Panc1 (cell line): ENCODE measurements around the gene EXOC5. TPM values are rescaled to one million over a fixed set of nuclear protein-coding genes. Genes with fewer than 3 reads are reported as not detected.

Experiments
- ATAC-seq: fragments of 200-7000 bp; cut with Tn5 transposase; 2 replicates; pipeline ENCODE4 v1.9.1; 2020; ENCODE audit warnings: mild to moderate bottlenecking, moderate library complexity
- BruUV-seq: library from RNA; stranded (reverse); fragments of 400-500 nt; replicated peaks from 2 replicates; lab custom pipeline; 2021; lab: Mats Ljungman, UMichigan
- CTCF ChIA-PET: fragments of 300-600 bp; sonication (Branson Sonifier 250); formaldehyde crosslinking; loops from one replicate; lab custom pipeline; 2022; ENCODE audit warnings: antibody characterized with exemption; lab: Charles Lee
- POLR2A ChIA-PET: fragments of 300-600 bp; sonication (Branson Sonifier 250); formaldehyde crosslinking; loops from one replicate; lab custom pipeline; 2022; ENCODE audit warnings: antibody characterized with exemption; lab: Charles Lee
- DNase-seq: peaks from one replicate; pipeline ENCODE4 v3.0.0-alpha.2; 2010; ENCODE audit warnings: low read depth, low spot score
- H3K27ac ChIP-seq: 2 replicates; pipeline ENCODE4 v1.5.1; 2011; ENCODE audit warnings: mild to moderate bottlenecking, low read length, inconsistent platforms
- H3K27me3 ChIP-seq: fragments of 200-500 bp; sonication (Bioruptor generic); 2 replicates; pipeline ENCODE4 v1.6.0; 2014; ENCODE audit warnings: low read length, inconsistent platforms; ENCODE audit not compliant: control insufficient read depth, insufficient read depth
- H3K36me3 ChIP-seq: fragments of 200-500 bp; sonication (Bioruptor generic); 2 replicates; pipeline ENCODE4 v1.5.1; 2014; ENCODE audit warnings: inconsistent platforms, mild to moderate bottlenecking, low read length, moderate library complexity; ENCODE audit not compliant: control insufficient read depth, insufficient read depth
- H3K4me1 ChIP-seq: 2 replicates; pipeline ENCODE4 v1.5.1; 2011; ENCODE audit warnings: inconsistent platforms, mild to moderate bottlenecking, low read length, moderate library complexity; ENCODE audit not compliant: control insufficient read depth, insufficient read depth
- H3K4me3 ChIP-seq, 2 experiments: 2 replicates each; pipeline ENCODE4 v1.5.1; 2011 to 2012; ENCODE audit warnings: low read depth in 2 of 2, low read length in 2 of 2, mild to moderate bottlenecking in 2 of 2, inconsistent platforms in 1 of 2, moderate library complexity in 1 of 2
- H3K9me3 ChIP-seq: fragments of 200-500 bp; sonication (Bioruptor generic); 2 replicates; pipeline ENCODE4 v1.5.1; 2014; ENCODE audit warnings: low read depth, mild to moderate bottlenecking, inconsistent platforms, low read length, moderate library complexity; ENCODE audit not compliant: control insufficient read depth, insufficient read depth
- POLR2AphosphoS5 ChIP-seq: IDR thresholded peaks from 2 replicates; pipeline ENCODE4 v1.6.1; 2012; ENCODE audit warnings: mild to moderate bottlenecking, low read depth, low read length, moderate library complexity
- SIN3A ChIP-seq: IDR thresholded peaks from 2 replicates; pipeline ENCODE4 v1.6.1; 2012; ENCODE audit warnings: low read depth, mild to moderate bottlenecking, low read length, moderate library complexity, borderline replicate concordance; ENCODE audit not compliant: insufficient read depth
- TCF7L2 ChIP-seq: IDR thresholded peaks from 2 replicates; pipeline ENCODE4 v1.6.1; 2011; ENCODE audit warnings: mild to moderate bottlenecking, low read depth, low read length, inconsistent platforms
- in situ Hi-C: cut with HindIII; loops from 2 replicates; pipeline ENCODE4 v1.10.0; 2016; ENCODE audit warnings: low sequenced_read_pairs, low pct_unique_long_range_greater_than_20kb
- intact Hi-C: fragments of 100-400 bp; cut with micrococcal nuclease; formaldehyde crosslinking; loops from one replicate; pipeline ENCODE4 v1.10.0; 2022; ENCODE audit not compliant: unreplicated experiment
- total RNA-seq: library from RNA; stranded (reverse); gene quantifications from one replicate; pipeline ENCODE4 v1.2.1, GENCODE V29; 2021; ENCODE audit not compliant: unreplicated experiment
- TF ChIP-seq, protein P1 (sequence below): fragments of 450-650 bp; IDR thresholded peaks from 2 replicates; pipeline ENCODE4 v1.5.1; 2017; ENCODE audit warnings: mild to moderate bottlenecking
- TF ChIP-seq, protein P2 (sequence below), 2 experiments: IDR thresholded peaks; 2 replicates each; pipeline ENCODE4 v1.6.1; 2011 to 2012; ENCODE audit warnings: low read depth in 2 of 2, control low read depth in 1 of 2, low read length in 1 of 2, mild to moderate bottlenecking in 1 of 2, moderate library complexity in 1 of 2; ENCODE audit not compliant: insufficient read depth in 1 of 2

EXOC5 gene
- total RNA-seq, 1 experiment from 2014 or later, result 57.6 TPM

DNA sequence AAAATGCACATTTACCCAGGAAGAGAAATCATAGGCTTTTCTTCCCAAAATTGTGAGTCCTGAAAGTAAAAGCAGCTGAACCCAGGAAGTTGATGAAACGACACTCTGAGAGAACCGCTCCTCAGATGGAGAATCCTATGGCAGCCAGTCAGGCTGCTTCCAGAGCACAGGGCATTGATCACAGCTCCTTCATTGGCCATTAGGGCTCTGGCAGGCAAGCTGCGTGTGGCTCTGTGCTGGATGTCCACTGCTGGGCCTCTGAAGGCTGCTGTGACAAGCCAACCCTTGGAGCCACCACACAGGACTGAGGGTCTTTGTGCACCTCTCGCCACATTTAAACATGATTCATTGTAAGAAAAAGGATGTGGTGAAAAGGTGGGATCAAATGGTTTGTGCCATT, 89.4 kb downstream of the EXOC5 start:
- Histone ChIP-seq H3K27ac (no peak overlapping the region), H3K36me3 (no peaks in the 10 kb centered on the region), H3K27me3 (peaks cover 2% of the 10 kb centered on the region; the same call in 1 of the 2 replicates), H3K4me1 (no peaks in the 10 kb centered on the region), H3K4me3 (no peak overlapping the region), H3K9me3 (no peaks in the 10 kb centered on the region)
- intact Hi-C loops (no loop called here), in situ Hi-C loops (no loop called here)
- ATAC-seq (no peak), DNase-seq (no peak)
- ChIA-PET CTCF (no interaction called here), POLR2A (no interaction called here)
- TF ChIP-seq POLR2AphosphoS5 (no peak), TCF7L2 (no peak), SIN3A (no peak)
- TF ChIP-seq, protein P1, sequence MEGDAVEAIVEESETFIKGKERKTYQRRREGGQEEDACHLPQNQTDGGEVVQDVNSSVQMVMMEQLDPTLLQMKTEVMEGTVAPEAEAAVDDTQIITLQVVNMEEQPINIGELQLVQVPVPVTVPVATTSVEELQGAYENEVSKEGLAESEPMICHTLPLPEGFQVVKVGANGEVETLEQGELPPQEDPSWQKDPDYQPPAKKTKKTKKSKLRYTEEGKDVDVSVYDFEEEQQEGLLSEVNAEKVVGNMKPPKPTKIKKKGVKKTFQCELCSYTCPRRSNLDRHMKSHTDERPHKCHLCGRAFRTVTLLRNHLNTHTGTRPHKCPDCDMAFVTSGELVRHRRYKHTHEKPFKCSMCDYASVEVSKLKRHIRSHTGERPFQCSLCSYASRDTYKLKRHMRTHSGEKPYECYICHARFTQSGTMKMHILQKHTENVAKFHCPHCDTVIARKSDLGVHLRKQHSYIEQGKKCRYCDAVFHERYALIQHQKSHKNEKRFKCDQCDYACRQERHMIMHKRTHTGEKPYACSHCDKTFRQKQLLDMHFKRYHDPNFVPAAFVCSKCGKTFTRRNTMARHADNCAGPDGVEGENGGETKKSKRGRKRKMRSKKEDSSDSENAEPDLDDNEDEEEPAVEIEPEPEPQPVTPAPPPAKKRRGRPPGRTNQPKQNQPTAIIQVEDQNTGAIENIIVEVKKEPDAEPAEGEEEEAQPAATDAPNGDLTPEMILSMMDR, result no peak
- TF ChIP-seq, protein P2, sequence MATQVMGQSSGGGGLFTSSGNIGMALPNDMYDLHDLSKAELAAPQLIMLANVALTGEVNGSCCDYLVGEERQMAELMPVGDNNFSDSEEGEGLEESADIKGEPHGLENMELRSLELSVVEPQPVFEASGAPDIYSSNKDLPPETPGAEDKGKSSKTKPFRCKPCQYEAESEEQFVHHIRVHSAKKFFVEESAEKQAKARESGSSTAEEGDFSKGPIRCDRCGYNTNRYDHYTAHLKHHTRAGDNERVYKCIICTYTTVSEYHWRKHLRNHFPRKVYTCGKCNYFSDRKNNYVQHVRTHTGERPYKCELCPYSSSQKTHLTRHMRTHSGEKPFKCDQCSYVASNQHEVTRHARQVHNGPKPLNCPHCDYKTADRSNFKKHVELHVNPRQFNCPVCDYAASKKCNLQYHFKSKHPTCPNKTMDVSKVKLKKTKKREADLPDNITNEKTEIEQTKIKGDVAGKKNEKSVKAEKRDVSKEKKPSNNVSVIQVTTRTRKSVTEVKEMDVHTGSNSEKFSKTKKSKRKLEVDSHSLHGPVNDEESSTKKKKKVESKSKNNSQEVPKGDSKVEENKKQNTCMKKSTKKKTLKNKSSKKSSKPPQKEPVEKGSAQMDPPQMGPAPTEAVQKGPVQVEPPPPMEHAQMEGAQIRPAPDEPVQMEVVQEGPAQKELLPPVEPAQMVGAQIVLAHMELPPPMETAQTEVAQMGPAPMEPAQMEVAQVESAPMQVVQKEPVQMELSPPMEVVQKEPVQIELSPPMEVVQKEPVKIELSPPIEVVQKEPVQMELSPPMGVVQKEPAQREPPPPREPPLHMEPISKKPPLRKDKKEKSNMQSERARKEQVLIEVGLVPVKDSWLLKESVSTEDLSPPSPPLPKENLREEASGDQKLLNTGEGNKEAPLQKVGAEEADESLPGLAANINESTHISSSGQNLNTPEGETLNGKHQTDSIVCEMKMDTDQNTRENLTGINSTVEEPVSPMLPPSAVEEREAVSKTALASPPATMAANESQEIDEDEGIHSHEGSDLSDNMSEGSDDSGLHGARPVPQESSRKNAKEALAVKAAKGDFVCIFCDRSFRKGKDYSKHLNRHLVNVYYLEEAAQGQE (IDR thresholded peaks at IDR 0.05; ENCODE audit: insufficient read depth in 1 of 2, low read depth in 2 of 2, low read length in 1 of 2), result no peak
- BruUV-seq, result no TSS peak

DNA sequence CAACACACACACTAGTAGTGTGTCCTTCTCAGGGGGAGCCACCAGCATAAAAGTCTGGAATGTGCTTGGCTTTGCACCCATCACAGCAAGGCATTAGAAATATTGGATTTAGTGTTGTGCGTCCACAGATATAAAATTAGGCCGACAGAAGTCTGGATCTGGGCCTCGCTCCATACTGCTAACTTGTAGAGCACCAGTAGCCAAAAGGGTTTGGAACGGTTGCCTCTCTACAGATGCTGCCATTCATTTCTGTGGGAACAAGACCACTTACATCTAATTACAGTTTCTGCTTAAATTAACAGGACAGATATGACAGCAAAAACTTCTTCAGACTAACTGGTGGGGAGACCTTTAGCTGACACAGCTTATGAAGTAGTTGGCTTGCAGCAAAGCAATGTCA, 94.2 kb downstream of the EXOC5 start:
- TF ChIP-seq TCF7L2 (no peak), SIN3A (no peak), POLR2AphosphoS5 (no peak)
- TF ChIP-seq, protein P2 (IDR thresholded peaks at IDR 0.05; ENCODE audit: insufficient read depth in 1 of 2, low read depth in 2 of 2, low read length in 1 of 2), result no peak
- TF ChIP-seq, protein P1, result no peak
- Histone ChIP-seq H3K27ac (no peak overlapping the region), H3K4me1 (no peaks in the 10 kb centered on the region), H3K27me3 (peaks cover 2% of the 10 kb centered on the region; the same call in 1 of the 2 replicates), H3K4me3 (no peak overlapping the region), H3K9me3 (no peaks in the 10 kb centered on the region), H3K36me3 (no peaks in the 10 kb centered on the region)
- DNase-seq (no peak), ATAC-seq (no peak)
- intact Hi-C loops, result no loop called here
- in situ Hi-C loops, result no loop called here
- ChIA-PET POLR2A (no interaction called here), CTCF (interaction anchor here (0.7 kb wide), 1 partner anchor 10 kb away, joined by 7 read pairs; no protein-coding TSS in a partner anchor)
- BruUV-seq, result no TSS peak
